WI38 (cell line): ENCODE results near the gene RCSD1.

ENCODE experiments used
- H3K4me3 ChIP-seq: 2 replicates; pipeline ENCODE4 v1.5.1; 2011; ENCODE audit warnings: low read depth, mild to moderate bottlenecking, control low read depth, low read length
- TF ChIP-seq, protein P1 (sequence below): IDR thresholded peaks from 2 replicates; pipeline ENCODE4 v1.5.1; 2012; ENCODE audit warnings: low read depth, mild to moderate bottlenecking, control low read depth, low read length

The RCSD1 gene, protein sequence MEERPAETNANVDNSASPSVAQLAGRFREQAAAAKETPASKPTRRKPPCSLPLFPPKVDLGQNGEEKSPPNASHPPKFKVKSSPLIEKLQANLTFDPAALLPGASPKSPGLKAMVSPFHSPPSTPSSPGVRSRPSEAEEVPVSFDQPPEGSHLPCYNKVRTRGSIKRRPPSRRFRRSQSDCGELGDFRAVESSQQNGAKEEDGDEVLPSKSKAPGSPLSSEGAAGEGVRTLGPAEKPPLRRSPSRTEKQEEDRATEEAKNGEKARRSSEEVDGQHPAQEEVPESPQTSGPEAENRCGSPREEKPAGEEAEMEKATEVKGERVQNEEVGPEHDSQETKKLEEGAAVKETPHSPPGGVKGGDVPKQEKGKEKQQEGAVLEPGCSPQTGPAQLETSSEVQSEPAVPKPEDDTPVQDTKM

DNA sequence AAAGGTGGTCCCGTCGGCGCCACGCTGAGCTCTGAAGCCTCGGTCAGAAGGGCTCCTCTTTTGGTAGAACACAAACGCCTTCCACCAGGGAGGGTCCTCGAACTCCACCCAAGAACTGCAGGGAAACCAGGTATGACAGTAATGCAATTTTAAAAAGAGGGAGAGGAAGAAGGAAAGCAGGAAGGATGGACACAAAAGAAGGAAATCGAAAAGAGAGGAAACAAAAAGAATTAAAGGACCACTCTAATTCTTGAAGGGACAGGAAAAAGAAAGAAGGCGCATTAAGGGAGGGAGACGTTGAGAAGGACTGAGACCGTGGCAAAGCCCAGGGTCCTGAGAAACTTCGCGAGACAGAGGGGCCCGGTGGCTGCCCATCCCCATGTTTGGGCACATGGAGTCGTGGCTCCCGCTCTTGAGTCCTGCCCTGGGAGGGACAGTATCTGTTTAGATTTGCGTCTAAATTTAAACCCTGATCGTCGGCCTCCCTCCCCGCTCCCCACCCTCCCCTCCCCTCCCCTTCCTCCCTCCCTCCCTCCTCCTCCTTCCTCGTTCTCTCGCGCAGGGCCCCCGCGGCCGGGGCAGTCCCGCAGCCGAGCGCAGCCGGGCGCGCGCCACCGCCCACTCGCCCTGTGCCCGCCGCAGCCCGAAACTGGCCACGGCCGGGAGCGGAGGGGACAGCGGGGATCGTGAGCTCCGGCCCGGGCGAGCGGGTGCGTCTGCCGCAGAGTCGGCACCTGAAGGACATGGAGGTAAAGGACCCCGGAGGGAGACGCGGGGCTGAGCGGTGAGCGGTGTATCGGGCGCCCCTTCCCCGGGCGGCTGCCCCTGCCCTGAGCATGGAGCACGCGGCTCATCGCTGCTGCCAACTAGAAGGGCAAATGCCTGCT lies at the start of gene RCSD1:
TSS of gene RCSD1 (plus strand) at position 552 of the 887 bp plus-strand sequence. CDS start at position 744, 192 bp downstream.
- TF ChIP-seq, protein P1, sequence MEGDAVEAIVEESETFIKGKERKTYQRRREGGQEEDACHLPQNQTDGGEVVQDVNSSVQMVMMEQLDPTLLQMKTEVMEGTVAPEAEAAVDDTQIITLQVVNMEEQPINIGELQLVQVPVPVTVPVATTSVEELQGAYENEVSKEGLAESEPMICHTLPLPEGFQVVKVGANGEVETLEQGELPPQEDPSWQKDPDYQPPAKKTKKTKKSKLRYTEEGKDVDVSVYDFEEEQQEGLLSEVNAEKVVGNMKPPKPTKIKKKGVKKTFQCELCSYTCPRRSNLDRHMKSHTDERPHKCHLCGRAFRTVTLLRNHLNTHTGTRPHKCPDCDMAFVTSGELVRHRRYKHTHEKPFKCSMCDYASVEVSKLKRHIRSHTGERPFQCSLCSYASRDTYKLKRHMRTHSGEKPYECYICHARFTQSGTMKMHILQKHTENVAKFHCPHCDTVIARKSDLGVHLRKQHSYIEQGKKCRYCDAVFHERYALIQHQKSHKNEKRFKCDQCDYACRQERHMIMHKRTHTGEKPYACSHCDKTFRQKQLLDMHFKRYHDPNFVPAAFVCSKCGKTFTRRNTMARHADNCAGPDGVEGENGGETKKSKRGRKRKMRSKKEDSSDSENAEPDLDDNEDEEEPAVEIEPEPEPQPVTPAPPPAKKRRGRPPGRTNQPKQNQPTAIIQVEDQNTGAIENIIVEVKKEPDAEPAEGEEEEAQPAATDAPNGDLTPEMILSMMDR = no peak
- H3K4me3 ChIP-seq = peak within 1 kb of the TSS; percentile 29; the same call in 1 of the 2 replicates

DNA sequence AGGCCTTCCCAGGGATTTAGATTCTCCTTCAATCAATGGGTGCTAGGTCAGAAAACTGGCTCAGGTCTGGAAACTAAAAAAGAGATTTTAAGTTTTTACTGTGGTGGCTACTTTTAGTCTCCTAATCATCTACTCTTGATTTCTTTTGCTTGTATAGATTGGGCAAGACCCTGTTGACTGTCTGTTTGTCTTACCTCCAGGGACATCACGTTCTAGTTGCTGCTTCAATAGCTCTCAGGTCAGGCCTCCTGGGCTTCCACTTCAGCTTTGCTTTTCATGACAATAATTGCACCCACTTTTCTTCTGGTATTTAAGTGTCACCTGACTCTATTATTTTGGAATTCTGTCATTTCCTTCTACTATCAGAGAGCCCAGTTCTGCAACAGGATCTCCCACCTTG lies 48.0 kb upstream of the RCSD1 start:
- TF ChIP-seq, protein P1 = no peak
- H3K4me3 ChIP-seq = no peak overlapping the region

DNA sequence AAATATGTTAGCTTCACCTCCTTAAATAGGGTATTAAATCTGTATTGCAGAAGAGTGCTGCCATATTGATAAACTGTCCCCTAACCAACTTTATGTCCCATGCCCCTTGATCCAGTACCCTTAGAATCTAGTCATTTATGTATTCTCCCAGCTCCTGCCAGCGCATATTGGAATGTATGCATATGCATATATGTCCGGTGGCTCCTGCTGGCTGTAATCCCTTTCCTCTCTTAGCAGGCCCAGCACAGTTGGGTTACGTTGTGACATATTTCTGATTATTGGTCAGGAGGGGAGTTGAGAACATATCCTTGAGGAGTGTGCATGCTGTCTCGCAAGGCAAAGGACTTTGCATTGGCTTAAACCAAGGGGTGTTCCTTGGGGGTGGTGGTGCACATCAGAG lies 47.3 kb upstream of the RCSD1 start:
- no peak overlapping the region for H3K4me3 ChIP-seq
- TF ChIP-seq, protein P1 = no peak

DNA sequence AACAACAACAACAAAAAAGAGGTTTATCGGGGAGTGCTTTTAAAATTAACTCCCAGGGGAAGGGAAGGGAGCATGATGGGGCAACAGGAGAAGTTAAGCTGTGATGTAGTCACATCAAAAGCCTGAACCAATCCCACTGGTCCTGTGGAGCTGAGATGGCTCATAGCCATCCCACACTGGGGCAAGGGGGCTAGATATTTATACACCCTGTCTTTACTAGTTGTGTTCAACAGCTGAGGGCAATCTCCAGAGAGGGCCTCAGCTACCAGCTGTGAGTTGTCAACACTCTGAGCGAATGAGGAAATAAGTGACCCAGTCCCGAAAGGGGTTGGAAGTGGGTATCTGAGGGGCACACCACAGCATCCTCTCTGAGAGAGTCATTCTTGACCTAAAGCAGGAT lies 45.5 kb upstream of the RCSD1 start:
- no peak overlapping the region for H3K4me3 ChIP-seq
- TF ChIP-seq, protein P1 = no peak

DNA sequence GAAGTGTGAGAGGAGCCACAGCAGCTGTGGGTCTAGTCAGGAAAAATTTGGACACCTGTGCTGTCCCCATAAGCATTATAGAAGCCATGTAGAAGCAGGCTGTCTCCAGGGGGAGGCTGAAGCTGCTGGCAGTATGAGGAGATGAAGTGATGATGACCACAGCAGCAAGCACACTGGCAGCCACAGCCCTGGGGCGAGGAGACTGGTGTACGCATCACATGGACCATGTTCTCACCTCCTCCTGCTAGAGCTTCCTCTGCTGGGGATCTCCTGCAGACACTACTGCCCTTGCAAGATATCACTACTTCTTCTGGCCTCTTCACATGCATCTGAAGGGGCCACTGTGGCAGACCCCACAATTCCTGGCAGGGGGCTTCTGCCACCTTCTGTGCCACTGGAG lies 42.7 kb upstream of the RCSD1 start:
- H3K4me3 ChIP-seq = no peak overlapping the region
- TF ChIP-seq, protein P1 = no peak

DNA sequence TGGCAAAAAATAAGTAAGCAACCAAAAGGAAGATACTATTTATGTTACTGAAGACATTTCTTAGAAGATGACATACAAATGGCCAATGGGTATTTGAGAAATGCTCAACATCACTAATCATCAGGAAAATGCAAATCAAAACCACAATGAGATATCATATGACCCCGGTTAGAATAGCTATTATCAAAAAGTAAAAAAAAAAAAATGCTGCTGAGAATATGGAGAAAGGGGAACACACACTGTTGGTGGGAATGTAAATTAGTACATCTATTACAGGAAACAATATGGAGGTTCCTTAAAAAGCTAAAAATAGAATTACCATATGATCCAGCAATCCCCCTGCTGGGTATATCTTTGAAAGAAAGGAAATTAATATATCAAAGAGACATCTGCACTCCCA lies 42.2 kb upstream of the RCSD1 start:
- TF ChIP-seq, protein P1 = no peak
- H3K4me3 ChIP-seq = no peak overlapping the region
